PC-3 (cell line): Measurements from ENCODE around the gene RNPEP. TPM values are rescaled to one million over a fixed set of nuclear protein-coding genes. Genes with fewer than 3 reads are reported as not detected.
"Not testable (repeated sequence)": the region's sequence is repeated elsewhere in the genome, so short reads cannot be mapped to it uniquely, and the experiment has no call there.

Source experiments
- ATAC-seq: fragments of 200-7000 bp; cut with Tn5 transposase; 2 replicates; pipeline ENCODE4 v1.9.1; 2020; ENCODE audit warnings: mild to moderate bottlenecking, moderate library complexity
- BruUV-seq: library from RNA; stranded (reverse); fragments of 400-500 nt; replicated peaks from 2 replicates; lab custom pipeline; 2021; lab: Mats Ljungman, UMichigan
- CTCF ChIA-PET: fragments of 300-600 bp; sonication (Branson Sonifier 250); formaldehyde crosslinking; loops from one replicate; lab custom pipeline; 2022; ENCODE audit warnings: antibody characterized with exemption; lab: Charles Lee
- POLR2A ChIA-PET: fragments of 300-600 bp; sonication (Branson Sonifier 250); formaldehyde crosslinking; loops from one replicate; lab custom pipeline; 2022; ENCODE audit warnings: antibody characterized with exemption; ENCODE audit not compliant: unreplicated experiment; lab: Charles Lee
- DNase-seq: peaks from one replicate; pipeline ENCODE4 v3.0.0-alpha.2; 2015
- H2AFZ ChIP-seq: fragments of 300-600 bp; sonication (generic); 2 replicates; pipeline ENCODE4 v1.6.0; 2016; ENCODE audit warnings: antibody characterized with exemption, low read length
- H3F3A ChIP-seq: fragments of 300-600 bp; sonication (generic); one replicate; pipeline ENCODE4 v1.6.0; 2017; ENCODE audit warnings: antibody characterized with exemption, low read length, control low read depth, mild to moderate bottlenecking; ENCODE audit not compliant: unreplicated experiment
- H3K27ac ChIP-seq: fragments of 300-600 bp; sonication (generic); 2 replicates; pipeline ENCODE4 v1.5.1; 2016; ENCODE audit warnings: mild to moderate bottlenecking, low read length
- H3K27me3 ChIP-seq: fragments of 300-600 bp; sonication (generic); 2 replicates; pipeline ENCODE4 v1.6.1; 2016; ENCODE audit warnings: low read length, mixed read lengths
- H3K36me3 ChIP-seq: fragments of 300-600 bp; sonication (generic); 2 replicates; pipeline ENCODE4 v1.6.1; 2016; ENCODE audit warnings: low read depth, mixed run types, low read length, mixed read lengths
- H3K4me1 ChIP-seq: fragments of 300-600 bp; sonication (generic); 2 replicates; pipeline ENCODE4 v1.5.1; 2016; ENCODE audit warnings: low read length; ENCODE audit not compliant: insufficient read depth
- H3K4me2 ChIP-seq: fragments of 300-600 bp; sonication (generic); 2 replicates; pipeline ENCODE4 v1.6.0; 2016; ENCODE audit warnings: low read length
- H3K4me3 ChIP-seq: fragments of 300-600 bp; sonication (generic); 2 replicates; pipeline ENCODE4 v1.5.1; 2016; ENCODE audit warnings: mild to moderate bottlenecking, low read length, mixed read lengths
- H3K79me2 ChIP-seq: fragments of 300-600 bp; sonication (generic); 2 replicates; pipeline ENCODE4 v1.6.1; 2017; ENCODE audit warnings: low read length, mixed read lengths
- H3K9ac ChIP-seq: fragments of 300-600 bp; sonication (generic); 2 replicates; pipeline ENCODE4 v1.6.0; 2016; ENCODE audit warnings: mild to moderate bottlenecking, low read length
- H3K9me2 ChIP-seq: fragments of 300-600 bp; sonication (generic); replicated peaks from 2 replicates; pipeline ENCODE4 v1.6.1; 2016; ENCODE audit warnings: mixed run types, low read length, mixed read lengths
- H3K9me3 ChIP-seq: fragments of 300-600 bp; sonication (generic); 2 replicates; pipeline ENCODE4 v1.6.1; 2016; ENCODE audit warnings: low read length, mixed read lengths
- H4K20me1 ChIP-seq: fragments of 300-600 bp; sonication (generic); 2 replicates; pipeline ENCODE4 v1.6.1; 2016; ENCODE audit warnings: low read length, mixed read lengths
- EZH2 ChIP-seq: fragments of 300-600 bp; sonication (generic); IDR thresholded peaks from one replicate; pipeline ENCODE4 v1.6.1; 2017; ENCODE audit warnings: antibody characterized with exemption, mild to moderate bottlenecking, low read length; ENCODE audit not compliant: unreplicated experiment
- EZH2phosphoT487 ChIP-seq: fragments of 300-600 bp; sonication (generic); IDR thresholded peaks from 2 replicates; pipeline ENCODE4 v1.6.1; 2018; ENCODE audit warnings: mild to moderate bottlenecking, antibody characterized with exemption, low read length, borderline replicate concordance
- intact Hi-C: fragments of 100-400 bp; cut with micrococcal nuclease; formaldehyde crosslinking; loops from 2 replicates; pipeline ENCODE4 v1.9.0; 2023
- total RNA-seq: library from RNA; depleted of rRNA; stranded (reverse); fragments of >200 nt; gene quantifications from 2 replicates; pipeline ENCODE4 v1.2.3, GENCODE V29; 2014
- TF ChIP-seq, protein P1 (sequence below): fragments of 300-600 bp; sonication (generic); conservative IDR thresholded peaks from 2 replicates; pipeline ENCODE4 v1.5.1; 2017; ENCODE audit warnings: antibody characterized with exemption, low read depth, mild to moderate bottlenecking, low read length

RNPEP gene
- total RNA-seq, 1 experiment from 2014 or later: 64.7 TPM

DNA sequence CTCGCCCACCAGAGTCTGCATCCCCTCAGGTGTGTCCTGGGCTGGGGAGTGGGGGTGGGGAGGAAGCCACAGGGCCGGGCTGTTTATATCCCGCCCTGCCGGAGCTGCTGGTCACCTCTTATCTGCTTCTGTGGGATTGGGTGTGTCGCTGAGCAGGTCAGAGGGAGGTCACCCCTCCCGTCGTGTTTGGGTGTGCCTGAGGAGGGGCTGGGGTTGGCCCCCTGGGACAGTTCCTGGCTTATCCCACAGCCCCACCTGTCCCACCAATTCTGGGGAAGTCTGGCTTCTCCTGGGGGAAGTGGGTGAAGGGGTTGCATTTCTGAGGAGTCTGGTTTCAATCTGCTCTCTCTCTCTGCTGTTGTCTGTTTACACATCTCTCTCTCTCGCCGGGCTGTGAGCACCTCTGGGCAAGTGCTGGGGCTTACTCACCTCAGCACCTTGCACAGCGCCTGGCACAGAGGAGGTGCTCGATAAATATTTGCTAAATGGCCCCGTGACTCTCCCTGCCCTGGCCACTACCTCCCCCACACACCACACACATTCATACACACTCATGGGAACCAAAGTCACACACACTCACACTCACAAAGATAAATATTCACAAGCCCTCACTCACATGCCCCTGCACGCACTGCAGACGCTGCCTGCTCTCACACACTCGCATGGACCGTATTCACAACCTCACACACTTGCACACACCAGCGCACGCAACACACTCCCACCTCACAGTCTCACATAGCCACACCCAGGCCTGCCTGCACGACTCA lies 36.2 kb downstream of the RNPEP start:
- Histone ChIP-seq H2AFZ (no peak overlapping the region), H3K9me3 (no peaks in the 10 kb centered on the region), H3K36me3 (peaks cover 16% of the 10 kb centered on the region), H3K27me3 (no peaks in the 10 kb centered on the region), H3K4me1 (peaks cover 85% of the 10 kb centered on the region), H3K9ac (peak overlapping the region; percentile 73), H3K4me3 (peak overlapping the region; percentile 49; the same call in 1 of the 2 replicates), H3F3A (no peaks in the 10 kb centered on the region), H3K27ac (peak overlapping the region; percentile 99), H3K4me2 (peak overlapping the region; percentile 77), H3K9me2 (no peaks in the 10 kb centered on the region), H4K20me1 (peaks cover 20% of the 10 kb centered on the region), H3K79me2 (peaks cover 28% of the 10 kb centered on the region)
- POLR2A ChIA-PET: interaction anchor here (0.5 to 1.6 kb wide), 2 partner anchors 16 to 45 kb away, joined by 7 to 8 read pairs; no protein-coding TSS in a partner anchor
- DNase-seq (peak; percentile 89), ATAC-seq (peak; percentile 73)
- intact Hi-C loops: loop anchor here (1.0 to 2.0 kb wide), 4 partner anchors 8 to 40 kb away; partner anchors contain the start of gene ELF3
- no peak for TF ChIP-seq EZH2phosphoT487
- TF ChIP-seq, protein P1, sequence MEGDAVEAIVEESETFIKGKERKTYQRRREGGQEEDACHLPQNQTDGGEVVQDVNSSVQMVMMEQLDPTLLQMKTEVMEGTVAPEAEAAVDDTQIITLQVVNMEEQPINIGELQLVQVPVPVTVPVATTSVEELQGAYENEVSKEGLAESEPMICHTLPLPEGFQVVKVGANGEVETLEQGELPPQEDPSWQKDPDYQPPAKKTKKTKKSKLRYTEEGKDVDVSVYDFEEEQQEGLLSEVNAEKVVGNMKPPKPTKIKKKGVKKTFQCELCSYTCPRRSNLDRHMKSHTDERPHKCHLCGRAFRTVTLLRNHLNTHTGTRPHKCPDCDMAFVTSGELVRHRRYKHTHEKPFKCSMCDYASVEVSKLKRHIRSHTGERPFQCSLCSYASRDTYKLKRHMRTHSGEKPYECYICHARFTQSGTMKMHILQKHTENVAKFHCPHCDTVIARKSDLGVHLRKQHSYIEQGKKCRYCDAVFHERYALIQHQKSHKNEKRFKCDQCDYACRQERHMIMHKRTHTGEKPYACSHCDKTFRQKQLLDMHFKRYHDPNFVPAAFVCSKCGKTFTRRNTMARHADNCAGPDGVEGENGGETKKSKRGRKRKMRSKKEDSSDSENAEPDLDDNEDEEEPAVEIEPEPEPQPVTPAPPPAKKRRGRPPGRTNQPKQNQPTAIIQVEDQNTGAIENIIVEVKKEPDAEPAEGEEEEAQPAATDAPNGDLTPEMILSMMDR: no peak
- no peak for TF ChIP-seq EZH2
- CTCF ChIA-PET: no interaction called here
- BruUV-seq: no TSS peak

DNA sequence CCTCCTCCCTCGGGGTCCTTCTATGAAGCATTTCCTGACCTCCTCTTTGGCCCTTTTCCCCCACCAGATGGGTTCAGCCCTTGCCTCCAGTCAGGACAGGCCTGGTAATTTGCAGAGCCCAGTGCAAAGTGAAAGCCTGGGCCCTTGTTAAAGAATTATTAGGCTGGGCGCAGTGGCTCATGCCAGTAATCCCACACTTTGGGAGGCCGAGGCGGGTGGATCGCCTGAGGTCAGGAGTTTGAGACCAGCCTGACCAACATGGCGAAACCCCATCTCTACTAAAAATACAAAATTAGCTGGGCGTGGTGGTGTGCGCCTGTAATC lies 36.7 kb downstream of the RNPEP start:
- peak overlapping the region; percentile 73 for H3K9ac ChIP-seq
- H3K4me2 ChIP-seq: peak overlapping the region; percentile 77
- H2AFZ ChIP-seq, H3K9me2 ChIP-seq, POLR2A ChIA-PET, ATAC-seq, CTCF ChIA-PET, BruUV-seq, H3K9me3 ChIP-seq, H3K27me3 ChIP-seq, H3F3A ChIP-seq: not testable (repeated sequence)
- intact Hi-C loops: loop anchor here (1.0 to 2.0 kb wide), 2 partner anchors 10 to 16 kb away; no protein-coding TSS in a partner anchor
- peaks cover 15% of the 10 kb centered on the region for H4K20me1 ChIP-seq
- DNase-seq: peak; percentile 77
- H3K4me3 ChIP-seq: peak overlapping the region; percentile 42; the same call in 1 of the 2 replicates
- H3K79me2 ChIP-seq: peaks cover 22% of the 10 kb centered on the region
- H3K27ac ChIP-seq: peak overlapping the region; percentile 99
- H3K36me3 ChIP-seq: peaks cover 11% of the 10 kb centered on the region
- H3K4me1 ChIP-seq: peaks cover 79% of the 10 kb centered on the region

DNA sequence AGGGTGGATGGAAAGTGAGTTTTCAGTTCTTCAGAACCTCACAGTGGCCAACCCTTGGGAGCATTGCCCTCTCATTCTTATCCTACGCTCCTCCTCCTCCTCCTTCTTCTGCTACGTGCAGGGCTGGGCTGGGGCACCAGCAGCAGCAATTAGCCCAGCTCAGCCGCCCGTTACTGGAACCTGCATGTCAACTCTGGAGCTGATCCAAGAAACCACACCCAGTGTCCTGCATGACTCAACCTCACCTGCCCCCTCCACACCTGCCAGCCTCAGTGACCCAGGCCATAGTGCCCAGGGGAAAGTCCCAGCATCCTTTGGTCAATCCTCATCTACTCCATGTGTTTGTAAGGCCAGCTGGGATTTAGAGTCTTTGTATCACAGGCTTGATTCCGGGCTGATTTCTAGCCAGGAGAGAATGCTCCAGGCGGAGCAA lies 40.6 kb downstream of the RNPEP start:
- peak; percentile 25 for ATAC-seq
- Histone ChIP-seq H3K27ac (peak overlapping the region; percentile 99), H3K9ac (peak overlapping the region; percentile 80)

More for the DNA sequence above, 40.6 kb downstream of the RNPEP start:
- TF ChIP-seq EZH2phosphoT487: no peak
- TF ChIP-seq EZH2: no peak
- TF ChIP-seq, protein P1: no peak
- no peaks in the 10 kb centered on the region for H3K9me2 ChIP-seq
- no peak overlapping the region for H2AFZ ChIP-seq
- no peaks in the 10 kb centered on the region for H3K36me3 ChIP-seq
- H3K4me3 ChIP-seq: no peak overlapping the region
- intact Hi-C loops: no loop called here
- CTCF ChIA-PET: interaction anchor here (0.6 kb wide), 1 partner anchor 40 kb away, joined by 4 read pairs; no protein-coding TSS in a partner anchor
- H3K4me2 ChIP-seq: peak overlapping the region; percentile 68
- no TSS peak for BruUV-seq
- H3K4me1 ChIP-seq: peaks cover 42% of the 10 kb centered on the region
- H4K20me1 ChIP-seq: no peaks in the 10 kb centered on the region
- no peaks in the 10 kb centered on the region for H3K27me3 ChIP-seq
- POLR2A ChIA-PET: interaction anchor here (0.5 to 1.2 kb wide), 5 partner anchors 10 to 95 kb away, joined by 3 to 10 read pairs (median 6); partner anchors contain the start of gene ELF3
- peak; percentile 93 for DNase-seq
- no peaks in the 10 kb centered on the region for H3K9me3 ChIP-seq
- H3F3A ChIP-seq: no peaks in the 10 kb centered on the region
- H3K79me2 ChIP-seq: no peaks in the 10 kb centered on the region
